ENCODE measurements around the gene EFCAB6.

Gene EFCAB6

DNA sequence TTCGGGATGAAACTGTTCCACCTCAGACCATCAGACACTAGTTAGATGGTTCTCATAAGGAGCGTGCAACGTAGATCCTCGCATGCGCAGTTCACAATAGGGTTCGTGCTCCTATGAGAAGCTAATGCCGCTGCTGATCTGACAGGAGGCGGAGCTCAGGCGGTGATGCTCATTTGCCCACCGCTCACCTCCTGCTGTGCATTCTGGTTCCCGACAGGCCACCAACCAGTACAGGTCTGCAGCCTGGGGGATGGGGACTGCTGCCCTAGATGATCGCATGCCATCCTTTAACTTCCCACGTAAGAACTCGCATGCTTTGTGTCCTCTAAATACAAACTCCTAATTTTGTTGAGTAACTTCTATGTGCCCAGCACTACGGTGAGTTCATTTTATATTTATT is 62.6 kb downstream of the EFCAB6 start:
- DNase-seq (ENCODE audit: low read depth), result no peak

DNA sequence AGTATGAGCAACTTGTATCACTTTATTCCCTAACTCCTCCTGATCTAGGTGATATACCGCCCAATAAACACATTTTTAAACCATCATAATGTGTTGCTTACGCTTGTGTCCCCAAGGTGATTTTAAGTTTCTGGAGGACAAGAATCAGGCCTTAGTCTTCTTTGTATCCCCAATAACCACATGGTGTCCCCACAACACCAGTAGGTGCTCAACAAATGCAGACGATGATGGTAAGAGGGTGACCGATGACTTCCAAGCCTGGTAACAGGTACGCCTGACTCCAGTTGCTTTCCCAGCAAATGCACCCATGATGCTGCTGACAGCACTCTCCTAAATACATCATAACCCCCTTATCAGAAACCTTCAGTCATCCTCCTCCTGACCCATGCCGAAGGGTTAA is 64.2 kb downstream of the EFCAB6 start:
- no peak for DNase-seq (ENCODE audit: low read depth)

DNA sequence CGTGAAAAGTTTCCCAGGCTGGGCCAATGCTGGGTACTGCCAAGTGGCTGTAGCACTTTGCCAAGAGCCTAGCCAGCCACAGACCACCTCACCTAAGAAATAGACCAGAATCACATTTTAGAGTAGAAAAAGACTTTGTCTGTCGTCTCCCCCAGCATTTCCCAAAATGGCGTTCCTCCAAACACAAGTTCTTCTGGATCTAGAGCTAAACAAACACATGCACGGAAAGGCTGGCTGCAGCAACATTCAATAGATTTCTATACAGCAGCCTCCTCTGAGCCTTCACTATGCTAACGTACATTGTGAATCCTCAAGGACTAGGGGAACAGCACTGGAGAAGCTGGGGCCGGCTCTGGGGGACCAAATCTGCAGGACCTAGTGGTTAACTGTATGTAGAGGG is 65.0 kb downstream of the EFCAB6 start:
- DNase-seq (ENCODE audit: low read depth), result no peak

DNA sequence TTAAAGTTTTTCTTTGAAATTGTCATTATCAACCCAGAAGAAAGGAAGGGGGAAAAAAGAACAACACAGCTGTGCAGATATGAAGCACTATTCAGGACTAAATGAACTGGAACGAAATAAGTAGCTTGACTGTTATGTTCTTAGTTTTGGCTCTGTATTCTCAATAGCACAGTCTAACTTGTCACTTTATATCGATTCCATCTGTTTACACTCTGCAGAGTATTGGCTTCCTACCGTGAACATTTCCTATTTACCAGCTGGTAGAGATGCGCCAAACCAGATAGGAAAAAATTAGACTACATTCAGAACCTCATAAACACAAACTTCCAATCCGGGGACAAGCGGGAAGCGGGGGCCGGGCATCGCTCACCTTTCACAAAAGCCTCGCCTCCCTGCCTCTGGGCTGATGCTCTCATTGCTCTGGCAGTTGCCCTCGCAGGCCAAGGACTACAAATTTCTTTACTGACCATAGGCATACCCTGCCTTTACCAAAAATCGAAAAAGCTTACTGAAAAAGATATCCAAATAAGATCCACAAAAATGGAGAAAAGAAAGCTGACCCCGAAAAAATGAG is 66.2 kb downstream of the EFCAB6 start:
- no peak for DNase-seq (ENCODE audit: low read depth)

DNA sequence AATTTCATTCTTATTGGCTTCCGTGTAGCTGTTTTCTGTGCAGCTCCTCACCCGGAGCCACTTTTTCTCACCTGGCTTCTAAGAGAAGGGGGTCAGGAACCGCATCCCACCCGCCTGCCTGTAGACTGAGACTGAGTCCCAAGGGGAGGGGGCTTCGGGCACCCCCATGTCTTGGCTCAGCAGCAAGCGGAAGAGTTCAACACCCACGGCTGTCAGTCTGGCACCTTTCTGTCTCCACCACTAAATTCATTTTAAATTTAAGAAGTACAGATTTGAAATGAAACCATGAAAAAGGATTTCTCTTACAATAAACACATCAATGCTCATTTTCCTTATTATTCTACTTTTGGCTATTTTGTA is 66.7 kb downstream of the EFCAB6 start:
- no peak for DNase-seq (ENCODE audit: low read depth)

DNA sequence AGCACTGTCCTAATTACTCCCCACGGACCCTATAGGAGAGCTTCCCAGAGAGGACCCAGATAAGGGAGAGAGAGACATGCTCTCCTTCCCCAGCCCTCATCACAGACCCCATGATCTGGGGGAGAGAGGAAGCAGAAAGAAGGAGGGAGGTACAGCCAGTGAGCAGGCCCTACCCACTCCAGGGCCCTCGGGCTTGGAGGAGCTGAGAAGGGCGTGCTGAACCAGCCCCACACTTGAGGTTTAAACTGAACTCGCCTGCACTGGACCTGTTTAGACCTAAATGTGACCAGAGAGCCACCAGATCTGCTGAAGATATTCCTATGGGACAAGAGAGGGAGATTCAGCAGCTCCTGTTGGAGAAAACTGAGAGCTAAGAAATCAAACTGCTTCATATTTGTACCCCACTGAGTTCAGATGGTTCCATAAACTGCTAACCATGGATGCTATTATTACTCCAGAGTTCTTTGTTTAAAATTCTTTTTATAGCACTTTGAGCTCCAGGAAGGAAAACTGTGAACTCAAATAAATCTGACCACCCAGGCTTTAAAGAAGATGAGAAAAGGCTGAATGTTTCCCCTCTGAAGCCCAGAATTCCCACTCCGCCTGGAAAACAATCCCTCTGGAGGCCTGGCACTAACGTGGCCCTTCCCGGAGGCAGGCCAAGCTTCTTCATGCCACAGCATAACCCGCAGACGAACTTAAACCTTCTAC is 67.2 kb downstream of the EFCAB6 start:
- no peak for DNase-seq (ENCODE audit: low read depth)

DNA sequence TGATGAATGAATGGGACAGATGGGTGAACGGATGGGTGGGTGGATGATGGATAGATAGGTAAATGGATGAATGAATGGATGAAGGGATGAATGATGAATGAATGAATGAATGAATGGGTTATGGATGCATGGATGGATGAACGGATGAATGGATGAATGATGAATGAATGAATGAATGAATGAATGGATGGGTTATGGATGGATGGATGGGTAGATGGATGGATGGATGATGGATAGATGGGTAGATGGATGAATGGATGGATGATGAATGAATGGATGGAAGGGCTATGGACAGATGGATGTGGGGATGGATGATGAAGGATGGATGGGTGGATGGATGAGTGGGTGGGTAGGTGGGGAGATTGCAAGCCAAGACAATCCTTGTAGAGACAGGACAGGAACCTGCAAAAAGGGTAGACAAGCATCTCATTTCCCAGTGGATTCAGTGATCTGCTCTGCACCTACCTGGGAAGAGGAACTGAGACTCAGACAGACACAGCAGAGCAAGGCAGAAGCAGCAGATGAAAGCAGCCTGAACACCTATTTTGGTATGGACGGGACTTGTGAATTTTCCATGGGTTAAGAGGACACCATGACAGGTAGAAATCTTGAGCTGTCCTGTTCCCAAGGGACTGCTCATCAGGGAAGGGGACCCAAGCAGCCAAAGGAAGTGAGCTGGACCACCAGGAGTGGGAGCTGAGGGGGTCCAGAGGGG is 68.0 kb downstream of the EFCAB6 start:
- DNase-seq (ENCODE audit: low read depth), result no peak

DNA sequence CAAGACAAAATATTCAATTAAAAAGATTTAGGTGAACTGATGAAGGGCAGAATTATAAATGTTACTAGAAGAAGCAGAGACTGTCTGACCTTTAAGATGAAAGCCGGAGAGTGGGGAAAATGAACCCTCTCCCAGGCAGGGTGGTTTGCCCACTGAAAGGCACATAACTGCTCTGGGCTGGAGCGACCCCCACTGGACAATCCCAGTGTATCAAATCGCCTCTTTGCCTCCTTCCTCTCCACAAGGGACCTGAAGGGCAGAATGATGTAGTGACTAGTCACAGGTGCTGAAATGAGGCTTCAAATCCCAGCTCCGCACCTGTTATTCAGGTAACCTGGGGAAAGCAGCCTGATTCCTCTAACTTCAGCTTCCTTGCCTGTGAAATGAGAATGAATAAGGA is 69.0 kb downstream of the EFCAB6 start:
- no peak for DNase-seq (ENCODE audit: low read depth)

DNA sequence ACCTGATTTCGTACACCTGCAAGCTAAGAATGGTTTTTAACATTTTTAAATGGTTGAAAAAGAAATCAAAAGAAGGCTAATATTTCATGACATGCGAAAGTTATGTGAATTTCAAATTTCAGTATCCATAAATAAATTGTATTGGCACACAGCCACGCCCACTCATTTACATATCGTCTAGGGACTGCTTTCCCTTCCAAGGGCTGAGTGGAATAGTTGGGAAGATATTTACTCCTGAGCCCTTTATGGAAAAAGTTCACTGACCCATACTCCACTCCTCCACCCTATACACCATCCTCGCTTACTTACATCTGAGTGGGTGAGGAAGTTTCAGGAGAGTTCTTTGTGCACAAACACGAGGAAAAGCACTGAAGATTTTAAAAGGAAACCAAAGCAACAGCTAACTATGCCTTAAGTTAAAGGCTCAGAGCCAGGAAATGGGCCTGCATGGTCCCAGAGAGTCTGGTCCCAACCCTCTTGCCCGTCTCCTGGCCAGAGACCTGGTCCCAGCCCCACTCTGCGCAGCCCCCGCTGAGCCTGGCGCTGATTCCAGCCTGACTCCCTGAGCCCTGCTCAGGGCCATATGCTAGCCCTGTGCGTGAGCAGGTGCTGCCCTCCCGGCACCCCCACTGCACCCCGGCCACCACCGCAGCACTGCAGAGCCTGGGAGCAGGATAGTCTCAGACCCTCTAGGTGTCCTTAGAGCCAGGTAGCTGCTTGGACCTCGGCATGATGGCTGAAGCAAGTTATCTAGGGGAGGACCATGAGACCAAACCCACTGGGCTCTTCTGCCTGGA is 69.8 kb downstream of the EFCAB6 start:
- DNase-seq (ENCODE audit: low read depth), result no peak

DNA sequence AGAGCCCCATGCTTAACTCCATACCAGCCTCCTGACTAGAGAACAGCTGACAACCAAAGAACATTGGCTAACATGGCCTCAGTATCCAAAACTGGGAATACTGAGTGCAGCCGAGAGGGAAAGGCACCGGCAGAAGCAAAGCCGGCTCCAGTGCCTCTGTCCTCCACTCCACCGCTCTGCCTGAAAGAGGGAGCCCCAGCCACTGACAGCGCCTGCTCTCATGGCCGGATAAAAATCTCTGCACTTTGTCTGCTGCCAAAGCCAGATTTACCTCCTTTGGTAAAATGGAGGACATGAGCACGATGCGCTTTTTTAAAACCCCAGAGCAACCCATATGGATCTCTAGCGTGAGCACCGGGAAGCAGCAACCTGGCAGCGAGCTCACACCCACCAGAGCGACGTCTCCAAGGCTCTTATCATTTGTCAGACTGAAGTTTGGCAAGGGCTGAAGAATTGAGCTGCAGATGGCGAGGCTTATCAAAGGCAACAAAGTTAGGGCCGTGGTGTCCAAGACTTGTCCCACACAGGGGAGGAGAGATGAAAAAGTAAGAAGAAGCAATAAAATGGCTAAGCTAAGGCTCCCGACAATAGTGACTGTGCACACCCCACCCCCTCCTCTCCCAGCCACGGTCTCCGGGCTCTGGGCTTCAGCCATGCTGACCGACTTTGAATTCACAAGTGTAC is 71.4 kb downstream of the EFCAB6 start:
- no peak for DNase-seq (ENCODE audit: low read depth)

DNA sequence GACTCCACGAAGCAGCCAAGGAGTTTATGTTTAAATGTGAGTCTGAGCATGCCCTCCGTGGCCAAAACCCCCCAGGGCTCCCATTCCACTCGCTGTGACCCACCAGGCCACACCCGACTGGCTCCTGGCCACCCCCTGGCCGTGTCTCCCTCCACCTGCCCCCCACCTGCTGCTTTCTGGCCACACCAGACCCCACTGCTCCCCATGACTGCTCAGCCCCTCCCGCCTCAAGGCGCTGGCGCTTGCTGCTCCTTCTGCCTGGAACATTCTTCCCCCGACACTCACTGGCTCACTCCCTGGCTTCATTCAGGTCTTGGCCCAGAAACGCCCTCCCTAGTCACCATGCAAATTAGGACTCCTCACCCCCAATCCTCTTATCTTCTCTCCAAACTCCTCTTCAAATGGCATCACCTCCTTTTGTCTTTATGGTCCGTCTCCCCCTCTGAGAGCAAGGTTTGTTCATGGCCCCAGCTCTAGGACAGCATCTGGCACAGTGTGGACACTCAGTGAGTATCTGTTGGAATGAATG is 72.2 kb downstream of the EFCAB6 start:
- DNase-seq (ENCODE audit: low read depth), result no peak

DNA sequence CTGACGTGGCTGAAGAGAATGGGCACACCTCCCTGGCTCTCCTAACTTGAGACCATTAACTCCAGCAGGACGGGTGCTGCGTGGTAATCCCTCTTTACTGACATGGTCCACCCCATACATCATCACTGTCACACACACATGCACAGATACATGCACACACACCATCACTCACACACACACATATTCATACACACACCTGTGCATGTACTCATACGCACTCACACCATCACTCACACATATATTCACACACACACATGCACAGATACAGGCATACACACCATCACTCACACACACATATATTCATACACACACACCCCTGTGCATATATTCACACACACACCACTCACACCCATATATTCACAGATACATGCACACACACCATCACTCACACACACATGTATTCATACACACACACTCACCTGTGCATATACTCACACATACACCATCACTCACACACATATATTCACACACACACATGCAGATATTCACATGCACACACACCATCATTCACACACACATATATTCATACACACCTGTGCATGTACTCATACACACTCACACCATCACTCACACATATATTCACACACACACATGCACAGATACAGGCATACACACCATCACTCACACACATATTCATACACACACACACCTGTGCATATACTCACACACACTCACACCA is 74.8 kb downstream of the EFCAB6 start:
- DNase-seq (ENCODE audit: low read depth), result no peak

DNA sequence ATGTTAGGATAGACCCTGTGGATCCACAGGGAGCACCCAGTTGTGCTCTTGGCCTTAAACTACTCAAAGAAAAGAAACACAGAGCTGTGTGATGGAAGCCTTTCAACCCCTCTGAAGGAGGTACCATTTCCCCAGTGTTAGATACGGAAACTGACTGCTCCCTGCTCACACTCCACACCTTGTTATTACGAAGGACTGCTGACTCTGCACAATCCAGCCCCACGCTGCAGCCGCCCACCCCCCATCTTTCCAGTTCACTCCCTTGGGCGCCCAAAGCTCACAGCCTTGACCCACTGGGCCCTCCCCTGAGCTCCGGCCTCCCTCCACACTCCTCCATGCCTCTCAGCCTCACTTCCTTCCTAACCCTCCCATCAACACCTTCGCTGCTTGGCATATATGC is 75.5 kb downstream of the EFCAB6 start:
- no peak for DNase-seq (ENCODE audit: low read depth)

DNA sequence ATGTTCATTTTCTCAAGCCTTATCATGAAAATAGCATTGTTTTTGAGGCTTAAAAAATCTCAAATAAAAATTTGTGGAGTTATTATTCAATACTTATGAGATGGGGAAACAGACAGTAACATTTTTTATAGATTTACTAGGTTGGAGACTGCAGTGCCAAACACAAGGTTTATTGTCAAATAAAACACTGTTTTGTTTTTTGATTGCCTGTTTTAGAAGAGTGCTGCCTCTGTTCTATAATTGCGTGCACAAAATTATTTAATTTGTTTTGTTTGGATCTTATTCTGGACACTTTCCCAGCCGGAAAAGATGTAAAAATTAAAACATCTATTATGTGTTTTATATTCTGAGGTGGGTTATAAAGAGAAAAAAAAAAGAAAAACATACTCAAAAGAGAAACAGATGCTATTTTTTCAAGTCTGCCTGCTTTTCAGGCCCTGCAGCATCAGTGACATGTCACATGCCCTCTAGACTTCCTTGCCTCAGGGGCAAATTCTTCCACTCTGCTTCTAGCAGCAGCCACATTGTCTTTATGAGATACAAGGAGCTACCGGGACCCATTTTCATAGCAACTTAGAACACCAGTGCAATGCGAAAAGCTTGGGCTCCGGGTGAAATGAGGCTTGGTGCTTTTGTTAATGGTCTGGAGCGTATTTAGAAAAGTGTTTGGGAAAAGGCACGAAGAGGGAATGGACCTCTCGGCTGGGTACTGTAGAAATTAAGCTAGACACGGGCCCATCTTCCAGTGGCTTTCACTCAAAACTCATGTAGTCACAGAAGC is 77.5 kb downstream of the EFCAB6 start:
- no peak for DNase-seq (ENCODE audit: low read depth)

DNA sequence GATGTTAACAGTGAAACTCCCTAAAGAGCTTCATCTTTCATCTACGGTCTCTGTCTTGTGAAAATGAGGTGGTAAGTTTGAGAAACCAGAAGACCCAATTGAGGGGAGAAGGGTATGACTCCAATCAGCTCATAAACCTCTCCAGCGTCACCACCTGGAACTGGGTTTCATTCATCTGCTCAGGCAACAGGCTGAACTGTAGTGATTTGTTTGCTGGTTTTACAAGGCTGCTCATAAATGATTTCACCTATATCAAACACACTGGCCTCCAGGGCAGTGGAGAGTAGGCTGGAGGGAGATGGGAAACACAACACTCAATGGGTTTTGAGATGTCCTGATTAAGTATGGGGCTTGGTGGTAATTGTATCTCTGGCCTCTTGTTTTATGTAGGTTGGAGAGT is 79.0 kb downstream of the EFCAB6 start:
- no peak for DNase-seq (ENCODE audit: low read depth)

DNA sequence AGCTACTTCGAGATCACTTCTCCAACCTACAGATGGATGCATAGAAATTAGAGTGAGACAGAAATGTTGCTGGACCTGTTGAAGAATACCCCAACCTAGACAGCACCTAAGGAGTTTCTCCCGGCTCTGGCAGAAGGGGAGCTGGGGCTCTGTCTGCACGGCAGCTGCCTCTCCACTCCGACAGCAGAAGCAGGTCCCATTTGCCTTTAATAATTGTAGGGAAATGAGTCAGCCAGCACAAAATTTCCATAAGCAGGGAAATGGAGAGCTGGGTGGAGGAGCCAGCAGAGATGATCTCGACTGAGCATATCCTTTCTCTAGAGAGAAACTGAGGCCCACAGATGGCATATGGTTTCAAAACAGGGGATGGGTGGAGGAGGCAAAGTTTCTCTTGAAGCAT is 80.1 kb downstream of the EFCAB6 start:
- DNase-seq (ENCODE audit: low read depth), result no peak

DNA sequence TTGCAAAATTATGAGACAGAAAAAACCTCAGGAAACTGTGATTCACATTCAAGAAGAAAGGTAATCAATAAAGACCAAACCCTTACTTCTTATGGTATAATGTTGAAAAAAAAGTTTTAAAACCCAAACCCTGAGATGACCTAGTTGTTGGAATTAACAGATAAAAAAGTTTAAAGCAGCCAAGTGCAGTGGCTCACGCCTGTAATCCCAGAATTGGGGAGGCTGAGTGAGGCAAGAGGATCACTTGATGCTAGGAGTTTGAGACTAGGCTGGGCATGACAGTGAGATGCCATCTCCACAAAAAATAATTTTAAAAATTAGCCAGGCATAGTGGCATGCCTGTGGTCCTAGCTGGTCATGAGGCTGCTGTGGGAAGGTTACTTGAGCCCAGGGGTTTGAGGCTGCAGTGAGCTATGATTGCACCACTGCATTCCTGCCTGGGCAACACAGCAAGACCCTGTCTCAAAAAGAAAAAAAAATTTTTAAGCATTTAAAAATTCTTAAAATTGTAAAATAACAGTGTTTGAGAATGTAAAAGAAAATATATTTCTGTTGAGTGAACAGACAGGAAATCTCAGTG is 85.1 kb downstream of the EFCAB6 start:
- no peak for DNase-seq (ENCODE audit: low read depth)

DNA sequence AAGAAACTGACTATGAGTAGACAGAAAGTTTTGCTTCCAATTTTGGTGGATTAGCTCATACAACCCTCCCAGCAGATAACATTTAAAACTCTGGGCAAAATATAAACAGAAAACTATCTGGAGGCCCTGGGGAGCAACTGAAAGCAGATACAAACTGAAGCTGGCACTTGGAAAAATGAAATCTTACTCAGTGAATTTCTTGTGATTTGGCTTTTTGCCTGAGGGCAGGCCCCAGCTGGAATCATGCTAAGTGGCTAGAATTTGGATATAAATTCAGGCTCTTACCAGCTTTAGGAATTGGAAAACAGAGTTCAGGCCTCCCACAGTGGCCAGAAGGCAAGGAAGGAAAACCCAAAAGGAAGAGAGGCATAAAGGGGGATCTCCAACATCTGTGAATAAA is 85.8 kb downstream of the EFCAB6 start:
- no peak for DNase-seq (ENCODE audit: low read depth)

DNA sequence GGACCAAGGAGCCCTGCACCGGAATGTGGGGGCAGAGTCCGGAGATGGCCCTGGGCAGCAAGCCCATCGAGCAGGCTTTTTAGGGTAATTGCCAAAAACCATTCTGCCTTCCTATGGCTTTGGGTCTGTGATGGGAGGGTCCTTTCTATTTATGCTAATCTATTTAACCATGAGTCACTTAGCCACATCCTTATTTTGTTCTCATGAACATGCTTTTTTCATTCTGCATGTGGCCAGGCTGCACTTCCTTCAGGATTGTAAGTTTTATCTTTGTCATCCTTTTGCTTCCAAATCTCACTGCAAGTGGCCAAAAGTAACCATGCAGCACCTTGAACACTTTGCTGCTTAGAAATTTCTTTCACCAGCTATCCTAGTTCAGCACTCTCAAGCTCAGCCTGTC is 88.3 kb downstream of the EFCAB6 start:
- no peak for DNase-seq (ENCODE audit: low read depth)

DNA sequence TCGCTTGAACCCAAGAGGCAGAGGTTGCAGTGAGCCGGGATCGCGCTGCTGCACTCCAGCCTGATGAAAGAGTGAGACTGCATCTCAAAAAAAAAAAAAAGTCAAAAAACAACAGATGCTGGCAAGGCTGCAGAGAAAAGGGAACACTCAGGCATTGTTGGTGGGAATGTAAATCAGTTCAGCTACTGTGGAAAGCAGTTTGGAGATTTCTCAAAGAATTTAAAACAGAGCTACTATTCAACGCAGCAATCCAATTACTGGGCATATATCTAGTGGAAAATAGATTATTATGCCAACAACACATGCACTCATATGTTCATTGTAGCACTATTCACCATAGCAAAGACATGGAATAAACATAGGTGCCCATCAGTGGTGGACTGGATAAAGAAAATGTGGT is 89.7 kb downstream of the EFCAB6 start:
- DNase-seq (ENCODE audit: low read depth), result no peak

Data from amniotic epithelial cell (primary cell).